ENCODE results near the gene PTPN6. TPM values are rescaled to one million over a fixed set of nuclear protein-coding genes. Genes with fewer than 3 reads are reported as not detected.

The PTPN6 gene
- total and polyA plus RNA-seq, 2 of the 13 experiments (the other 11 are each of a cell fraction or from before 2014, with no cell fraction given), result 10.5 to 10.6 TPM

DNA sequence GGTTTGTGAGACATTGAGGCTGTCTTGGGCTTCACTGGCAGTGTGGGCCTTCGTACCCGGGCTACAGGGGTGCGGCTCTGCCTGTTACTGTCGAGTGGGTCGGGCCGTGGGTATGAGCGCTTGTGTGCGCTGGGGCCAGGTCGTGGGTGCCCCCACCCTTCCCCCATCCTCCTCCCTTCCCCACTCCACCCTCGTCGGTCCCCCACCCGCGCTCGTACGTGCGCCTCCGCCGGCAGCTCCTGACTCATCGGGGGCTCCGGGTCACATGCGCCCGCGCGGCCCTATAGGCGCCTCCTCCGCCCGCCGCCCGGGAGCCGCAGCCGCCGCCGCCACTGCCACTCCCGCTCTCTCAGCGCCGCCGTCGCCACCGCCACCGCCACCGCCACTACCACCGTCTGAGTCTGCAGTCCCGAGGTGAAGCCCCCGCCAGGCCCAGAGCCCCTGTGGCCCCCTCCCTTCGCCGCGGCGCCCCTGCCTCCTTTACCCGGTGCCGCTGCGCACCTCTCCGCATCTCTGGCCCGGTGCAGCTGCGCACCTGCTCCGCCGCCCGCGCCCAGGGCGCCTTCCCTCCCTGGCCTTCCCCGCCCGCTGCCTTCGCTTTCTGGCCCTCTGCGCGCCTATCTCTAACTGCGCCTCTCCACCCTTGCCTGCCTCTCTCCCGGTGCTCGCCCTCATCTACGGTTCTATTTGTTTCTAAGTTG, 36.8 kb upstream of the PTPN6 start, which contains the start of gene ENO2 (continued):
- TF ChIP-seq, protein P1, sequence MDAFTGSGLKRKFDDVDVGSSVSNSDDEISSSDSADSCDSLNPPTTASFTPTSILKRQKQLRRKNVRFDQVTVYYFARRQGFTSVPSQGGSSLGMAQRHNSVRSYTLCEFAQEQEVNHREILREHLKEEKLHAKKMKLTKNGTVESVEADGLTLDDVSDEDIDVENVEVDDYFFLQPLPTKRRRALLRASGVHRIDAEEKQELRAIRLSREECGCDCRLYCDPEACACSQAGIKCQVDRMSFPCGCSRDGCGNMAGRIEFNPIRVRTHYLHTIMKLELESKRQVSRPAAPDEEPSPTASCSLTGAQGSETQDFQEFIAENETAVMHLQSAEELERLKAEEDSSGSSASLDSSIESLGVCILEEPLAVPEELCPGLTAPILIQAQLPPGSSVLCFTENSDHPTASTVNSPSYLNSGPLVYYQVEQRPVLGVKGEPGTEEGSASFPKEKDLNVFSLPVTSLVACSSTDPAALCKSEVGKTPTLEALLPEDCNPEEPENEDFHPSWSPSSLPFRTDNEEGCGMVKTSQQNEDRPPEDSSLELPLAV (CRISPR knock-in tag; conservative IDR thresholded peaks at IDR 0.05; ENCODE audit: low read depth), result no peak
- TF ChIP-seq PCBP1 (IDR thresholded peaks at IDR 0.05; ENCODE audit: borderline replicate concordance, low read depth, low read length) (peak; percentile 72; the same call in 1 of the 2 replicates), ARID2 (CRISPR knock-in tag; IDR thresholded peaks at IDR 0.05; ENCODE audit: borderline replicate concordance) (peak; percentile 12; the same call in 1 of the 2 replicates), CAMTA2 (CRISPR knock-in tag; IDR thresholded peaks at IDR 0.05; ENCODE audit: borderline replicate concordance) (0 out of 2 replicates have a peak, but pooled peaks have one; percentile 14), KLF6 (CRISPR knock-in tag; IDR thresholded peaks at IDR 0.05) (no peak), ZSCAN31 (CRISPR knock-in tag; IDR thresholded peaks at IDR 0.05; ENCODE audit: low read depth) (peak; percentile 46), AKAP8 (CRISPR knock-in tag; IDR thresholded peaks at IDR 0.05) (0 out of 2 replicates have a peak, but pooled peaks have one; percentile 42), HNRNPK (IDR thresholded peaks at IDR 0.05; ENCODE audit: low read depth, low read length, poor library complexity, severe bottlenecking) (peak; percentile 99), ZSCAN9 (CRISPR knock-in tag; IDR thresholded peaks at IDR 0.05; ENCODE audit: borderline replicate concordance) (0 out of 2 replicates have a peak, but pooled peaks have one; percentile 38)
- TF ChIP-seq, protein P2, sequence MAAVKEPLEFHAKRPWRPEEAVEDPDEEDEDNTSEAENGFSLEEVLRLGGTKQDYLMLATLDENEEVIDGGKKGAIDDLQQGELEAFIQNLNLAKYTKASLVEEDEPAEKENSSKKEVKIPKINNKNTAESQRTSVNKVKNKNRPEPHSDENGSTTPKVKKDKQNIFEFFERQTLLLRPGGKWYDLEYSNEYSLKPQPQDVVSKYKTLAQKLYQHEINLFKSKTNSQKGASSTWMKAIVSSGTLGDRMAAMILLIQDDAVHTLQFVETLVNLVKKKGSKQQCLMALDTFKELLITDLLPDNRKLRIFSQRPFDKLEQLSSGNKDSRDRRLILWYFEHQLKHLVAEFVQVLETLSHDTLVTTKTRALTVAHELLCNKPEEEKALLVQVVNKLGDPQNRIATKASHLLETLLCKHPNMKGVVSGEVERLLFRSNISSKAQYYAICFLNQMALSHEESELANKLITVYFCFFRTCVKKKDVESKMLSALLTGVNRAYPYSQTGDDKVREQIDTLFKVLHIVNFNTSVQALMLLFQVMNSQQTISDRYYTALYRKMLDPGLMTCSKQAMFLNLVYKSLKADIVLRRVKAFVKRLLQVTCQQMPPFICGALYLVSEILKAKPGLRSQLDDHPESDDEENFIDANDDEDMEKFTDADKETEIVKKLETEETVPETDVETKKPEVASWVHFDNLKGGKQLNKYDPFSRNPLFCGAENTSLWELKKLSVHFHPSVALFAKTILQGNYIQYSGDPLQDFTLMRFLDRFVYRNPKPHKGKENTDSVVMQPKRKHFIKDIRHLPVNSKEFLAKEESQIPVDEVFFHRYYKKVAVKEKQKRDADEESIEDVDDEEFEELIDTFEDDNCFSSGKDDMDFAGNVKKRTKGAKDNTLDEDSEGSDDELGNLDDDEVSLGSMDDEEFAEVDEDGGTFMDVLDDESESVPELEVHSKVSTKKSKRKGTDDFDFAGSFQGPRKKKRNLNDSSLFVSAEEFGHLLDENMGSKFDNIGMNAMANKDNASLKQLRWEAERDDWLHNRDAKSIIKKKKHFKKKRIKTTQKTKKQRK (IDR thresholded peaks at IDR 0.05; ENCODE audit: low read length), result no peak
- TF ChIP-seq, protein P3, sequence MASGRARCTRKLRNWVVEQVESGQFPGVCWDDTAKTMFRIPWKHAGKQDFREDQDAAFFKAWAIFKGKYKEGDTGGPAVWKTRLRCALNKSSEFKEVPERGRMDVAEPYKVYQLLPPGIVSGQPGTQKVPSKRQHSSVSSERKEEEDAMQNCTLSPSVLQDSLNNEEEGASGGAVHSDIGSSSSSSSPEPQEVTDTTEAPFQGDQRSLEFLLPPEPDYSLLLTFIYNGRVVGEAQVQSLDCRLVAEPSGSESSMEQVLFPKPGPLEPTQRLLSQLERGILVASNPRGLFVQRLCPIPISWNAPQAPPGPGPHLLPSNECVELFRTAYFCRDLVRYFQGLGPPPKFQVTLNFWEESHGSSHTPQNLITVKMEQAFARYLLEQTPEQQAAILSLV (CRISPR knock-in tag; IDR thresholded peaks at IDR 0.05; ENCODE audit: borderline replicate concordance), result no peak
- TF ChIP-seq, protein P4, sequence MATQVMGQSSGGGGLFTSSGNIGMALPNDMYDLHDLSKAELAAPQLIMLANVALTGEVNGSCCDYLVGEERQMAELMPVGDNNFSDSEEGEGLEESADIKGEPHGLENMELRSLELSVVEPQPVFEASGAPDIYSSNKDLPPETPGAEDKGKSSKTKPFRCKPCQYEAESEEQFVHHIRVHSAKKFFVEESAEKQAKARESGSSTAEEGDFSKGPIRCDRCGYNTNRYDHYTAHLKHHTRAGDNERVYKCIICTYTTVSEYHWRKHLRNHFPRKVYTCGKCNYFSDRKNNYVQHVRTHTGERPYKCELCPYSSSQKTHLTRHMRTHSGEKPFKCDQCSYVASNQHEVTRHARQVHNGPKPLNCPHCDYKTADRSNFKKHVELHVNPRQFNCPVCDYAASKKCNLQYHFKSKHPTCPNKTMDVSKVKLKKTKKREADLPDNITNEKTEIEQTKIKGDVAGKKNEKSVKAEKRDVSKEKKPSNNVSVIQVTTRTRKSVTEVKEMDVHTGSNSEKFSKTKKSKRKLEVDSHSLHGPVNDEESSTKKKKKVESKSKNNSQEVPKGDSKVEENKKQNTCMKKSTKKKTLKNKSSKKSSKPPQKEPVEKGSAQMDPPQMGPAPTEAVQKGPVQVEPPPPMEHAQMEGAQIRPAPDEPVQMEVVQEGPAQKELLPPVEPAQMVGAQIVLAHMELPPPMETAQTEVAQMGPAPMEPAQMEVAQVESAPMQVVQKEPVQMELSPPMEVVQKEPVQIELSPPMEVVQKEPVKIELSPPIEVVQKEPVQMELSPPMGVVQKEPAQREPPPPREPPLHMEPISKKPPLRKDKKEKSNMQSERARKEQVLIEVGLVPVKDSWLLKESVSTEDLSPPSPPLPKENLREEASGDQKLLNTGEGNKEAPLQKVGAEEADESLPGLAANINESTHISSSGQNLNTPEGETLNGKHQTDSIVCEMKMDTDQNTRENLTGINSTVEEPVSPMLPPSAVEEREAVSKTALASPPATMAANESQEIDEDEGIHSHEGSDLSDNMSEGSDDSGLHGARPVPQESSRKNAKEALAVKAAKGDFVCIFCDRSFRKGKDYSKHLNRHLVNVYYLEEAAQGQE (IDR thresholded peaks at IDR 0.05; ENCODE audit: borderline replicate concordance in 1 of 2, low read depth in 1 of 2, low read length in 2 of 2), result no peak
- TF ChIP-seq, protein P5, sequence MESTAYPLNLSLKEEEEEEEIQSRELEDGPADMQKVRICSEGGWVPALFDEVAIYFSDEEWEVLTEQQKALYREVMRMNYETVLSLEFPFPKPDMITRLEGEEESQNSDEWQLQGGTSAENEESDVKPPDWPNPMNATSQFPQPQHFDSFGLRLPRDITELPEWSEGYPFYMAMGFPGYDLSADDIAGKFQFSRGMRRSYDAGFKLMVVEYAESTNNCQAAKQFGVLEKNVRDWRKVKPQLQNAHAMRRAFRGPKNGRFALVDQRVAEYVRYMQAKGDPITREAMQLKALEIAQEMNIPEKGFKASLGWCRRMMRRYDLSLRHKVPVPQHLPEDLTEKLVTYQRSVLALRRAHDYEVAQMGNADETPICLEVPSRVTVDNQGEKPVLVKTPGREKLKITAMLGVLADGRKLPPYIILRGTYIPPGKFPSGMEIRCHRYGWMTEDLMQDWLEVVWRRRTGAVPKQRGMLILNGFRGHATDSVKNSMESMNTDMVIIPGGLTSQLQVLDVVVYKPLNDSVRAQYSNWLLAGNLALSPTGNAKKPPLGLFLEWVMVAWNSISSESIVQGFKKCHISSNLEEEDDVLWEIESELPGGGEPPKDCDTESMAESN (CRISPR knock-in tag; conservative IDR thresholded peaks at IDR 0.05), result peak; percentile 50; the same call in 1 of the 2 replicates
- TF ChIP-seq, protein P6, sequence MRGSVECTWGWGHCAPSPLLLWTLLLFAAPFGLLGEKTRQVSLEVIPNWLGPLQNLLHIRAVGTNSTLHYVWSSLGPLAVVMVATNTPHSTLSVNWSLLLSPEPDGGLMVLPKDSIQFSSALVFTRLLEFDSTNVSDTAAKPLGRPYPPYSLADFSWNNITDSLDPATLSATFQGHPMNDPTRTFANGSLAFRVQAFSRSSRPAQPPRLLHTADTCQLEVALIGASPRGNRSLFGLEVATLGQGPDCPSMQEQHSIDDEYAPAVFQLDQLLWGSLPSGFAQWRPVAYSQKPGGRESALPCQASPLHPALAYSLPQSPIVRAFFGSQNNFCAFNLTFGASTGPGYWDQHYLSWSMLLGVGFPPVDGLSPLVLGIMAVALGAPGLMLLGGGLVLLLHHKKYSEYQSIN (CRISPR knock-in tag; IDR thresholded peaks at IDR 0.05; ENCODE audit: borderline replicate concordance), result no peak
